Gastroesophageal sphincter (tissue), 4 donors: ENCODE results near the gene STOX2. TPM values are rescaled to one million over a fixed set of nuclear protein-coding genes. Genes with fewer than 3 reads are reported as not detected.

Experiments
- ATAC-seq: fragments of 150-250 bp; one replicate; pipeline ENCODE4 v1.9.1; 2016; ENCODE audit warnings: mild to moderate bottlenecking, moderate library complexity
- H3K27ac ChIP-seq, 4 donors: fragments of 200-600 bp; sonication (generic) in 3 of 4; 1 replicate in 3 of 4; 2 replicates in 1 of 4; pipeline ENCODE4 v1.5.1; 2016 to 2019
- H3K27me3 ChIP-seq: fragments of 200-600 bp; sonication (generic); one replicate; pipeline ENCODE4 v1.5.1; 2019
- H3K36me3 ChIP-seq, 2 donors: fragments of 200-600 bp; sonication (generic); one replicate each; pipeline ENCODE4 v1.5.1; 2019; ENCODE audit warnings: control low read depth in 1 of 2
- H3K4me1 ChIP-seq, 3 donors: fragments of 200-600 bp; sonication (generic); 1 replicate in 2 of 3; 2 replicates in 1 of 3; pipeline ENCODE4 v1.5.1; 2016 to 2019; ENCODE audit warnings: control low read depth in 2 of 3
- H3K4me3 ChIP-seq, 2 donors: fragments of 200-600 bp; sonication (generic); one replicate each; pipeline ENCODE4 v1.5.1; 2019; ENCODE audit warnings: mild to moderate bottlenecking in 1 of 2, moderate library complexity in 1 of 2
- H3K9me3 ChIP-seq, 3 donors: fragments of 200-600 bp; sonication (generic); one replicate each; pipeline ENCODE4 v1.5.1; 2017 to 2019; ENCODE audit warnings: control low read depth in 2 of 3
- CTCF ChIP-seq, 4 experiments: fragments of 200-600 bp in 2 of 4; fragments of 450-650 bp in 2 of 4; sonication (generic) in 1 of 4; IDR thresholded peaks; one replicate each; pipeline ENCODE4 v1.5.1; 2017 to 2019; ENCODE audit warnings: antibody characterized with exemption in 4 of 4, mild to moderate bottlenecking in 2 of 4, moderate library complexity in 2 of 4
- EP300 ChIP-seq: sonication (generic); formaldehyde crosslinking; IDR thresholded peaks from one replicate; pipeline ENCODE4 v1.6.1; 2017; ENCODE audit warnings: antibody characterized with exemption, mild to moderate bottlenecking
- POLR2A ChIP-seq, 2 donors: fragments of 450-650 bp; IDR thresholded peaks; one replicate each; pipeline ENCODE4 v1.6.1; 2017; ENCODE audit warnings: antibody characterized with exemption in 2 of 2, mild to moderate bottlenecking in 2 of 2, moderate library complexity in 1 of 2
- POLR2AphosphoS5 ChIP-seq: sonication (generic); formaldehyde crosslinking; IDR thresholded peaks from one replicate; pipeline ENCODE4 v1.6.1; 2017; ENCODE audit warnings: antibody characterized with exemption
- WGBS, 2 donors: methylation state at CpG; one replicate each; pipeline ENCODE4 v1.1.5; 2018; ENCODE audit warnings: low coverage in 1 of 2; 5-methylcytosine and 5-hydroxymethylcytosine counted together
- total RNA-seq, 4 donors: library from RNA; depleted of rRNA; stranded (reverse); fragments of >200 nt; gene quantifications; one replicate each; pipeline ENCODE4 v1.1.0, GENCODE V29; 2016

Gene STOX2
- total RNA-seq, 4 donors from 2014 or later, result 7.5 to 25.4 (median 11.2) TPM

- WGBS, 2 donors, result 25 to 47% methylated on average over 6 to 9 of the region's 9 CpGs
- no peak overlapping the region for H3K27ac ChIP-seq
- H3K4me3 ChIP-seq, result no peak overlapping the region
- no peak for ATAC-seq
- peaks cover 8% of the 10 kb centered on the region for H3K27me3 ChIP-seq
- H3K4me1 ChIP-seq, result no peaks in the 10 kb centered on the region
- TF ChIP-seq EP300 (no peak), POLR2AphosphoS5 (no peak), CTCF (IDR thresholded peaks at IDR 0.05) (no peak), POLR2A (IDR thresholded peaks at IDR 0.05) (no peak)
- no peaks in the 10 kb centered on the region for H3K36me3 ChIP-seq
- H3K9me3 ChIP-seq, result peaks cover 0 to 7% (median 0%) of the 10 kb centered on the region in 3 donors
These were observed 161.6 kb downstream of the STOX2 start for GRCh38 chr4:184066584-184067300.

GRCh38 chr4:184067931-184068554 is 162.9 kb downstream of the STOX2 start:
- no peaks in the 10 kb centered on the region for H3K36me3 ChIP-seq
- peaks cover 0 to 20% (median 0%) of the 10 kb centered on the region in 3 donors for H3K9me3 ChIP-seq
- no peak overlapping the region for H3K27ac ChIP-seq
- no peak for TF ChIP-seq POLR2AphosphoS5
- TF ChIP-seq POLR2A (IDR thresholded peaks at IDR 0.05), result no peak
- no peak for TF ChIP-seq CTCF (IDR thresholded peaks at IDR 0.05)
- no peak for TF ChIP-seq EP300
- H3K27me3 ChIP-seq, result peaks cover 8% of the 10 kb centered on the region
- 29 to 66% methylated on average over 6 to 9 of the region's 9 CpGs for WGBS, 2 donors
- no peak overlapping the region for H3K4me3 ChIP-seq
- ATAC-seq, result no peak
- no peaks in the 10 kb centered on the region for H3K4me1 ChIP-seq

Other genes with a start within 250 kb of the STOX2 start
- gene RWDD4, start 246.1 kb upstream of the STOX2 start, total RNA-seq, result 10 to 100 TPM; 29.6 to 43.0 (median 32.8) TPM
- 10 to 100 TPM; 42.1 to 57.5 (median 54.7) TPM for gene TRAPPC11, start 246.0 kb upstream of the STOX2 start, total RNA-seq